GM19025 (cell line): ENCODE data around the gene GPR149.
"Not testable (repeated sequence)": the region's sequence is repeated elsewhere in the genome, so short reads cannot be mapped to it uniquely, and the experiment has no call there.

ENCODE experiments used
- ATAC-seq: cut with Tn5 transposase; IDR thresholded peaks from one replicate; pipeline ENCODE4 v1.9.1; 2021; ENCODE audit warnings: mild to moderate bottlenecking, low read depth, moderate library complexity; ENCODE audit not compliant: unreplicated experiment

The GPR149 gene

GRCh38 chr3:154430014-154430413 lies at the start of gene GPR149:
Gene GPR149, minus strand, starts transcription at chr3:154430190. Its CDS starts 575 bp downstream, at chr3:154429615.
- ATAC-seq, result no peak

- ATAC-seq, result no peak
These were observed 43.8 kb upstream of the GPR149 start for GRCh38 chr3:154473769-154474168.

GRCh38 chr3:154469585-154469984 lies 39.6 kb upstream of the GPR149 start:
- no peak for ATAC-seq

GRCh38 chr3:154464440-154465190 lies 34.6 kb upstream of the GPR149 start:
- ATAC-seq, result no peak

GRCh38 chr3:154458560-154458959 lies 28.6 kb upstream of the GPR149 start:
- ATAC-seq, result peak; percentile 73

- not testable (repeated sequence) for ATAC-seq
These were observed 9.1 kb upstream of the GPR149 start for GRCh38 chr3:154439081-154439480.

- ATAC-seq, result no peak
These were observed 1.1 kb upstream of the GPR149 start for GRCh38 chr3:154431043-154431442.

- no peak for ATAC-seq
These were observed 1.4 kb downstream of the GPR149 start for GRCh38 chr3:154428286-154429206.

GRCh38 chr3:154427685-154428285 lies 2.2 kb downstream of the GPR149 start:
- ATAC-seq, result no peak

GRCh38 chr3:154422694-154423093 lies 7.3 kb downstream of the GPR149 start:
- ATAC-seq, result no peak

- no peak for ATAC-seq
These were observed 8.9 kb downstream of the GPR149 start for GRCh38 chr3:154421083-154421482.

GRCh38 chr3:154398084-154398967 lies 31.7 kb downstream of the GPR149 start:
- peak; percentile 90 for ATAC-seq

- no peak for ATAC-seq
These were observed 40.1 kb downstream of the GPR149 start for GRCh38 chr3:154389861-154390260.

GRCh38 chr3:154384479-154384878 lies 45.5 kb downstream of the GPR149 start:
- no peak for ATAC-seq

- no peak for ATAC-seq
These were observed 51.7 kb downstream of the GPR149 start for GRCh38 chr3:154378311-154378710.

- no peak for ATAC-seq
These were observed 62.8 kb downstream of the GPR149 start for GRCh38 chr3:154367221-154367620.

GRCh38 chr3:154364849-154365248 lies 65.1 kb downstream of the GPR149 start:
- no peak for ATAC-seq

GRCh38 chr3:154361099-154361498 lies 68.9 kb downstream of the GPR149 start:
- ATAC-seq, result no peak

GRCh38 chr3:154356009-154356408 lies 74.0 kb downstream of the GPR149 start:
- ATAC-seq, result no peak

GRCh38 chr3:154349223-154349622 lies 80.8 kb downstream of the GPR149 start:
- ATAC-seq, result no peak
